Effector CD8-positive, alpha-beta T cell (primary cell): ENCODE measurements around the gene UNC79.

Experiments
- DNase-seq: peaks from one replicate; lab custom pipeline; 2025; lab: John Stamatoyannopoulos, UW

The UNC79 gene

GRCh38 chr14:93749076-93749420, 318.3 kb downstream of the UNC79 start:
- DNase-seq = no peak

- DNase-seq = no peak
Observed at GRCh38 chr14:93751946-93752655, 321.4 kb downstream of the UNC79 start.

- no peak for DNase-seq
Observed at GRCh38 chr14:93752980-93753561, 322.3 kb downstream of the UNC79 start.

GRCh38 chr14:93753647-93754046, 322.9 kb downstream of the UNC79 start:
- DNase-seq = no peak

GRCh38 chr14:93757206-93757605, 326.5 kb downstream of the UNC79 start:
- no peak for DNase-seq
